ENCODE measurements around the gene PMF1. TPM values are rescaled to one million over a fixed set of nuclear protein-coding genes. Genes with fewer than 3 reads are reported as not detected.
A peak's percentile ranks its signal among the peaks of the same experiment; 100 is the strongest.

The PMF1 gene
- total RNA-seq, 2 experiments from 2014 or later: 135 TPM

DNA sequence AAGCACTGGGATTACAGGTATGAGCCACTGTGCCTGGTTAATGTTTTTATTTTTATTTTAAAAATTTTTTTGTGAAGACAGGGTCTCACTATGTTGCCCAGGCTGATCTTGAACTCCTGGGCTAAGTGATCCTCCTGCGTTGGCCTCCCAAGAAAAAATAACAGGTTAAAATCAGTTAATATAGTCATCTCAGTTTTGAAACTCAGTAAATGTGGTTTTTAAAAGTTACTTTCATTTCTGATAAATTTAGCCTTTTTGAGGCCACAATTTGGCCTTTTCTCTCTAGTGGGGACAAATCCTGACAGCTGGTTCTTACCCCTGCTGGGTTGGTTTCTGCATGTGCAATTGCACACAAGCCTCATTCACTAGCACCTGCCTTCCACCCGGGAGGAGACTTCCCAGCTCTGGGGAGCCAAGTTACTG lies 13.3 kb downstream of the PMF1 start:
- Mint-ChIP-seq H3K27me3 (ENCODE audit: low read depth) (no peaks in the 10 kb centered on the region), H3K4me3 (no peak overlapping the region), H3K4me1 (ENCODE audit: low read depth) (peaks cover 59% of the 10 kb centered on the region), H3K9me3 (no peaks in the 10 kb centered on the region), H3K36me3 (ENCODE audit: low read depth) (peaks cover 57% of the 10 kb centered on the region), H3K27ac (peak overlapping the region; percentile 100)
- CTCF ChIA-PET: interaction anchor here (0.7 to 8.7 kb wide), 14 partner anchors 8 to 130 kb away, joined by 3 to 244 read pairs (median 6); partner anchors contain the start of genes PMF1, SLC25A44 and SMG5
- intact Hi-C loops (cut with micrococcal nuclease): loop anchor here (1.0 to 10.0 kb wide), 5 partner anchors 8 to 281 kb away; partner anchors contain the start of genes RXFP4, SMG5 and TMEM79
- peak; percentile 59 for DNase-seq

DNA sequence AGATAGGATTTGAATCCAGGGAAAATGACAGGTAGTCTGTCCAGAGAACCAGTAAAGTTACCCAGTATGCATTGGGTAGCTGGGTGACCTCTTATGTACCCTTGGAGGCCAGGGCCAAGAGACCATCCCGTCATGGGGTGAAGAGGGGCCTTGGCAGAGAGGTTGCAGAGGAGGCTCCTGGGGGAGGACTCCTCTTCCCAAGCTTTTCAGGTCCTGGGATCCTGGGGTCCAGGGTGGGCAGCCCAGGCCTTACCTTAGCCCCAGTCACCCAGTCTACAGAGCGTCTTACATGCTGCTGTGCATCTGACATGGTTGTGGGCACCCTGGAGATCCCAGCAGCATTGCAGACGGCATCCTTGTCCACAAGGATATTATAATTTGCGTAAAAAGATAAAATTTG lies 14.0 kb downstream of the PMF1 start:
- Mint-ChIP-seq H3K4me3 (no peak overlapping the region), H3K36me3 (ENCODE audit: low read depth) (peaks cover 55% of the 10 kb centered on the region), H3K27ac (peak overlapping the region; percentile 100), H3K4me1 (ENCODE audit: low read depth) (peaks cover 52% of the 10 kb centered on the region), H3K9me3 (no peaks in the 10 kb centered on the region), H3K27me3 (ENCODE audit: low read depth) (no peaks in the 10 kb centered on the region)
- DNase-seq: no peak
- CTCF ChIA-PET: interaction anchor here (0.7 to 8.7 kb wide), 9 partner anchors 9 to 97 kb away, joined by 3 to 244 read pairs (median 10); partner anchors contain the start of genes PMF1, SLC25A44 and SMG5
- intact Hi-C loops (cut with micrococcal nuclease): loop anchor here (1.0 to 10.0 kb wide), 5 partner anchors 8 to 282 kb away; partner anchors contain the start of genes RXFP4, SMG5 and TMEM79

DNA sequence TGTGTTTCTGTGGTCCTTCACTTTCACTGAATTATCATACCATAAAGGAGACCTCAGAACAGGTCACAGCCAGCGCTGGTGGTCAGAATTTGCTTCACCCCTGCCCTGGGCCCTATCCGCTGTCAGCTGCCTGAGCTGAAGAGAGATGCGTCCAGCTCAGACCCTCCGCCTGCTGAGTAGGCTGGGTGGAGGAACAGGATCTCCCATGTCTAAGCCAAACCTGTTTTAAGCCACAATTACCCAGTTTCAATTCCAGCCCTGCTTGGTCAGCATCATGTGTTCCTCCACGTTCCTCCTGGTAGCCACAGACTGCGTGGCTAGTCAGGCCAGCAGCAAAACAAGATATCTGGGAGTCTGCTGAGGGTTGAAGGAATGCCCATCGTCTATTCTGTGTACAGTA lies 15.7 kb downstream of the PMF1 start:
- Mint-ChIP-seq H3K36me3 (ENCODE audit: low read depth) (peaks cover 43% of the 10 kb centered on the region), H3K9me3 (no peaks in the 10 kb centered on the region), H3K4me1 (ENCODE audit: low read depth) (peaks cover 35% of the 10 kb centered on the region), H3K27ac (peak overlapping the region; percentile 46), H3K4me3 (no peak overlapping the region), H3K27me3 (ENCODE audit: low read depth) (no peaks in the 10 kb centered on the region)
- no peak for DNase-seq
- intact Hi-C loops (cut with micrococcal nuclease): loop anchor here (5.0 to 10.0 kb wide), 4 partner anchors 54 to 284 kb away; partner anchors contain the start of genes RXFP4, SMG5 and TMEM79
- CTCF ChIA-PET: interaction anchor here (0.9 to 1.9 kb wide), 5 partner anchors 83 to 131 kb away, joined by 3 to 10 read pairs (median 4); no protein-coding TSS in a partner anchor

DNA sequence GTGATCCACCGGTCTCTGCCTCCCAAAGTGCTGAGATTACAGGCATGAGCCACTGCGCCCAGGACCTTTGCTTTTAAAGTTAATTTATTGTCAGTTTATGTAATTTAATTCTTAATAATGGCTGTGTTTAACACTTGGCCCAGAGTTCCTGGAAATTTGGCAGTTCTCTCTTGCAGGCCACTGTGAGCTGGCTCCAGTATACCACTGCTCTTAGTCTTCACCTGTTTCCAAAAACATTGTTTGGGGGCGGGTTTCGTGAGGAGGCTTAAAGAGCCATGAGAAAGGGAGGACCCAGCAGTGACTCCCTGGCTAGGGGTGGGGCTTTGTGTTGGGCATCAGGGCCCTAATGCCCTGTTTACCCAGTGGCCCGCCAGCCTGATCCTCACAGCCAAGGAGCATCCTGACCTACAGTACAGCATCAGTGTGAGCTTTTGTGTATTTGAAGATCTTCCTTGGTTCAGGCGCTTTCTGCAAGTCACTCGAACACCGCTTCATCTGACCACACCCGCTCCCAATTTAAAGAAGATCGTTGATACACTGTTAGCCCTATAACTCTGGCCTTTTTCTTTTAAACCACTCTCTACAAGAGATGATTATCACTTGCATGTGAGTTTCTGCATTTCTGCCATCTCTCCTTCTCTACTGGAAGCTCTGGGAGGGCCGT lies 17.1 kb downstream of the PMF1 start:
- Mint-ChIP-seq H3K9me3 (no peaks in the 10 kb centered on the region), H3K4me3 (no peak overlapping the region), H3K27me3 (ENCODE audit: low read depth) (no peaks in the 10 kb centered on the region), H3K4me1 (ENCODE audit: low read depth) (peaks cover 22% of the 10 kb centered on the region), H3K36me3 (ENCODE audit: low read depth) (peaks cover 39% of the 10 kb centered on the region), H3K27ac (no peak overlapping the region)
- CTCF ChIA-PET: interaction anchor here (1.0 to 1.9 kb wide), 4 partner anchors 84 to 216 kb away, joined by 3 to 10 read pairs (median 4); no protein-coding TSS in a partner anchor
- intact Hi-C loops (cut with micrococcal nuclease): loop anchor here (5.0 to 10.0 kb wide), 4 partner anchors 52 to 285 kb away; partner anchors contain the start of genes RXFP4, SMG5 and TMEM79
- no peak for DNase-seq

DNA sequence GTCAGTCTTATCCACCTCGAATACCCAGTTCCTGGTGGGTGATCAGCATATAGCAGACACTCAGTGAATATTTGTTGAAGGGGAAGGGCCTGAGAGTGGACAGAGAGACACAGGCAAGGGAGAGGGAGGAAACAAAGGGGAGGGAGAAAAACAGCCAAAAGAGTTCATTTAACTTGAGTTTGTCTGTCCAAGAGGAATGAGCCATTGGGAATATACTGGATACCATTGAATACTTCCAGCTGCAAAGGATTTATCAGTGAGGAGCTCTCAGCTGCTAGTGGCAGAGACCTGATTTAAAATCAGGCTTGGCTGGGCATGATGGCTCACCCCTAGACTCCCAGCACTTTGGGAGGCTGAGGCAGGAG lies 17.6 kb downstream of the PMF1 start:
- Mint-ChIP-seq H3K36me3 (ENCODE audit: low read depth) (peaks cover 37% of the 10 kb centered on the region), H3K9me3 (no peaks in the 10 kb centered on the region), H3K4me1 (ENCODE audit: low read depth) (peaks cover 17% of the 10 kb centered on the region), H3K27me3 (ENCODE audit: low read depth) (no peaks in the 10 kb centered on the region), H3K27ac (no peak overlapping the region), H3K4me3 (no peak overlapping the region)
- DNase-seq: no peak
- CTCF ChIA-PET: interaction anchor here (1.0 to 1.9 kb wide), 2 partner anchors 89 to 216 kb away, joined by 3 to 4 read pairs; no protein-coding TSS in a partner anchor
- intact Hi-C loops (cut with micrococcal nuclease): no loop called here

DNA sequence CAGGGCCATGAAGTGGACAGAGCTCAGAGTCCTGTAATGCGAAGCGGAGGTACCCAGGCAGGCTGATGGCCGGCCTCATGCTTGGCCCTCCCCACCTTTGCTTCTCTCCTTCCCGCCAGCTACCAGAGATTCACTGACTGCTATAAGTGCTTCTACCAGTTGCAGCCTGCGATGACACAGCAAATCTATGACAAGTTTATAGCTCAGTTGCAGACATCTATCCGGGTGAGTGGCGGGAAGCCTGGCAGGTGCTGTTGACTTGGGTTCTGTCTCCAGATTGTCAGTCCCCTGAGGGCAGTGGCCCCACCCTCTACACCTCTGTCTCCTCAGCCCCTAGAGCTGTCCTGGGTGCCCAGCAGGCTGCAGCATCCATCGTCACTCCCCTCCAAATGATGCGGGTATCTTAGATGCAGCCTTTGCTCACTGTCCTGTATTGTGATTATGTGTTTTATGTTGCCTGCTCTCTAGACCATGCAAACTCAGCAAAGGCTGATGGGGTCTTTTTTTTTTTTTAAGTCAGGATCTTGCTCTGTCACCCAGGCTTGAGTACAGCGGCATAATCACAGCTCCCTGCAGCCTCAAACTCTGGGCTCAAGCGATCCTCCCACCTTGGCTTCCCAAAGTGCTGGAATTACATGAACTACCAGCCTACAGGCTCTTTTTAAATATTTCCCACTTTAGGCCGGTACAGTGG lies 19.5 kb downstream of the PMF1 start:
- no peak overlapping the region for H3K4me3 Mint-ChIP-seq
- no peaks in the 10 kb centered on the region for H3K9me3 Mint-ChIP-seq
- peaks cover 7% of the 10 kb centered on the region for H3K4me1 Mint-ChIP-seq (ENCODE audit: low read depth)
- DNase-seq: no peak
- no peaks in the 10 kb centered on the region for H3K27me3 Mint-ChIP-seq (ENCODE audit: low read depth)
- CTCF ChIA-PET: interaction anchor here (1.0 to 2.6 kb wide), 2 partner anchors 86 to 141 kb away, joined by 3 to 21 read pairs; no protein-coding TSS in a partner anchor
- H3K36me3 Mint-ChIP-seq (ENCODE audit: low read depth): peaks cover 38% of the 10 kb centered on the region
- H3K27ac Mint-ChIP-seq: no peak overlapping the region
- intact Hi-C loops (cut with micrococcal nuclease): no loop called here

DNA sequence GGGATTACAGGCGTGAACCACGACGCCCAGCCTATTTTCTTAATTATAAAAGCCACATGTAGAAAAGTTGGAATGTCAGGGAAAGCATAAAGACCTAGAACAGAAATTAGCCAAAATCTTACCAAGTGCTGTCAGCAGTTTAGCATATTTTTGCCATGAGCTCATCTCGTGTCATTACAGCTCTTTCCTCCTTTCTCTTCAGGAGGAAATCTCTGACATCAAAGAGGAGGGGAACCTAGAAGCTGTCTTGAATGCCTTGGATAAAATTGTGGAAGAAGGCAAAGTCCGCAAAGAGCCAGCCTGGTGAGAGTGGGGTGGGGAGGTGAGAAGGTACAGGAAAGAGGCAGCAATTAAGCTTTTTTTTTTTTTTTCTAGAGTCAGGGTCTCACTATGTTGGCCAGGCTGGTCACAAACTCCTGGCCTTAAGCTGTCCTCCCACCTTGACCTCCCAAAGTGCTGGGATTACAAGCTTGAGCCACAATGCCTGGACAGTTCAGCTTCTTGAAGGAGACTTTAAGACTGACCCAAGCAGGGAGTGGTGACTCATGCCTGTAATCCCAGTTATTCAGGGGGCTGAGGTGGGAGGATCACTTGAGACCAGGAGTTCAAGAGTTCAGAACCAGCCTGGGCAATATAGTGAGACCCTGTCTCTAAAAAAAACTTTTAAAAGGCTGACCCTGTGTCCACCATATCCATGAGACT lies 20.8 kb downstream of the PMF1 start:
- peaks cover 36% of the 10 kb centered on the region for H3K36me3 Mint-ChIP-seq (ENCODE audit: low read depth)

DNA sequence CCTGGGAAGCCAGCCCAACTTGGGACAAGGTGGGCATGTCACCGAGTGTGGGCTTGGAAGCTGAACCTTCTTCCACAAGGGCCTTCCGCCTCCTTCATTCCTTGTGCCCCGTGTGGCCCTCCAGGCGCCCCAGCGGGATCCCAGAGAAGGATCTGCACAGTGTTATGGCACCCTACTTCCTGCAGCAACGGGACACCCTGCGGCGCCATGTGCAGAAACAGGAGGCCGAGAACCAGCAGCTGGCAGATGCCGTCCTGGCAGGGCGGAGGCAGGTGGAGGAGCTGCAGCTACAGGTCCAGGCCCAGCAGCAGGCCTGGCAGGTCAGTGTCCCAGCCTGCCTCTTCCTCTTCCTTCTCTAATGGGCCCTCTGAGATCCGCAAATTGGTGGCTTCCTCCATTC lies 23.4 kb downstream of the PMF1 start:
- Mint-ChIP-seq H3K27me3 (ENCODE audit: low read depth) (no peaks in the 10 kb centered on the region), H3K36me3 (ENCODE audit: low read depth) (peaks cover 34% of the 10 kb centered on the region), H3K4me1 (ENCODE audit: low read depth) (peaks cover 2% of the 10 kb centered on the region), H3K27ac (no peak overlapping the region), H3K4me3 (no peak overlapping the region), H3K9me3 (no peaks in the 10 kb centered on the region)
- no peak for DNase-seq
- CTCF ChIA-PET: interaction anchor here (1.1 to 1.3 kb wide), 2 partner anchors 11 to 44 kb away, joined by 3 to 4 read pairs; no protein-coding TSS in a partner anchor
- intact Hi-C loops (cut with micrococcal nuclease): no loop called here

More for the DNA sequence above, 20.8 kb downstream of the PMF1 start:
- Mint-ChIP-seq H3K9me3 (no peaks in the 10 kb centered on the region), H3K4me3 (no peak overlapping the region), H3K4me1 (ENCODE audit: low read depth) (peaks cover 2% of the 10 kb centered on the region), H3K27ac (no peak overlapping the region), H3K27me3 (ENCODE audit: low read depth) (no peaks in the 10 kb centered on the region)
- no peak for DNase-seq
- intact Hi-C loops (cut with micrococcal nuclease): no loop called here
- CTCF ChIA-PET: interaction anchor here (0.5 to 2.6 kb wide), 9 partner anchors 16 to 277 kb away, joined by 3 to 21 read pairs (median 3); no protein-coding TSS in a partner anchor

DNA sequence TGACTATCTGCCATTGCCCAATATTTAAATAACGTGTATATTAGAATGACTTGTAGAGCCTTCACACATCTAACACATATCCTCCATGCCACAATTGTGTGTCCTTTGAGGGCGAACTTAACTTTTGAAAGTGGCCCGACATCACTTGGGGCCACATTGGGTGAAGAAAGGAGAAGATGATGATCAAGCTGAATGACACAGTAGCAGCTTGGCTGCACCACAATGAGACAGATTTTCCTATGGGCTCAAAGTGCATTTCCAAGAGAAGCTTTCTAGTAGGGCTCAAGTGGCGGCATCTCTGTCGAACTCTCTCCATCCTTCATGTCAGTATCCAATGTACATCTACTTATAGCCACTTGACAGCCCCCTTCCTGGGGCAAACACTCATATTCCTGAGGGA lies 25.4 kb downstream of the PMF1 start:
- DNase-seq: no peak
- Mint-ChIP-seq H3K4me3 (no peak overlapping the region), H3K9me3 (no peaks in the 10 kb centered on the region), H3K4me1 (ENCODE audit: low read depth) (peaks cover 2% of the 10 kb centered on the region), H3K36me3 (ENCODE audit: low read depth) (peaks cover 29% of the 10 kb centered on the region), H3K27ac (no peak overlapping the region), H3K27me3 (ENCODE audit: low read depth) (no peaks in the 10 kb centered on the region)
- intact Hi-C loops (cut with micrococcal nuclease): no loop called here
- CTCF ChIA-PET: interaction anchor here (1.6 to 2.2 kb wide), 2 partner anchors 13 to 96 kb away, joined by 5 to 8 read pairs; no protein-coding TSS in a partner anchor

DNA sequence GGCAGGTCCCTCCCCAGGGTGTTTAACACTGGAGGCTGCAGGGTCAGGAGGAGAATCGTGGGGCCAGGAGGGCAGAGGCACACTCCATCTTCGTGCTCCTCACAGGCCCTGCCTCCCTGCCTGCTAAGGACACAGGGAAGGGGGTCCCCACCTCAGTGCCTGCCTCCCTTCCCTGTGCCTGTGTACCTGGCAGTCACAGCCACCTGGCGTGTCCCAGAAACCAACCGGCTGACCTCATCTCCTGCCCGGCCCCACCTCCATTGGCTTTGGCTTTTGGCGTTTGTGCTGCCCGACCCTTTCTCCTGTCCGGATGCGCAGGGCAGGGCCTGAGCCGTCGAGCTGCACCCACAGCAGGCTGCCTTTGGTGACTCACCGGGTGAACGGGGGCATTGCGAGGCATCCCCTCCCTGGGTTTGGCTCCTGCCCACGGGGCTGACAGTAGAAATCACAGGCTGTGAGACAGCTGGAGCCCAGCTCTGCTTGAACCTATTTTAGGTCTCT lies 28.6 kb downstream of the PMF1 start:
- no peaks in the 10 kb centered on the region for H3K27me3 Mint-ChIP-seq (ENCODE audit: low read depth)
- no peak overlapping the region for H3K27ac Mint-ChIP-seq
- no peak for DNase-seq
- no peaks in the 10 kb centered on the region for H3K9me3 Mint-ChIP-seq
- peaks cover 18% of the 10 kb centered on the region for H3K36me3 Mint-ChIP-seq (ENCODE audit: low read depth)
- H3K4me3 Mint-ChIP-seq: no peak overlapping the region
- H3K4me1 Mint-ChIP-seq (ENCODE audit: low read depth): peaks cover 12% of the 10 kb centered on the region
- CTCF ChIA-PET: no interaction called here
- intact Hi-C loops (cut with micrococcal nuclease): no loop called here

DNA sequence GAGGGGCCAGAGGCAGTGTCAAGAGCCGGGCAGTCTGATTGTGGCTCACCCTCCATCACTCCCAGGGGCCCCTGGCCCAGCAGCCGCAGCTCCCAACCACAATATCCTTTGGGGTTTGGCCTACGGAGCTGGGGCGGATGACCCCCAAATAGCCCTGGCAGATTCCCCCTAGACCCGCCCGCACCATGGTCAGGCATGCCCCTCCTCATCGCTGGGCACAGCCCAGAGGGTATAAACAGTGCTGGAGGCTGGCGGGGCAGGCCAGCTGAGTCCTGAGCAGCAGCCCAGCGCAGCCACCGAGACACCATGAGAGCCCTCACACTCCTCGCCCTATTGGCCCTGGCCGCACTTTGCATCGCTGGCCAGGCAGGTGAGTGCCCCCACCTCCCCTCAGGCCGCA lies 29.1 kb downstream of the PMF1 start, which contains the start of gene BGLAP:
BGLAP (plus strand) TSS at position 259 of the 400 bp plus-strand sequence; CDS start at position 307, 48 bp downstream.
- DNase-seq: no peak
- CTCF ChIA-PET: no interaction called here
- peaks cover 12% of the 10 kb centered on the region for H3K4me1 Mint-ChIP-seq (ENCODE audit: low read depth)
- H3K36me3 Mint-ChIP-seq (ENCODE audit: low read depth): peaks cover 15% of the 10 kb centered on the region
- H3K27ac Mint-ChIP-seq: no peak within 1 kb of the TSS
- intact Hi-C loops (cut with micrococcal nuclease): no loop called here
- no peak within 1 kb of the TSS for H3K4me3 Mint-ChIP-seq
- no peaks in the 10 kb centered on the region for H3K9me3 Mint-ChIP-seq
- H3K27me3 Mint-ChIP-seq (ENCODE audit: low read depth): no peaks in the 10 kb centered on the region

Data from activated naive CD4-positive, alpha-beta T cell treated with anti-CD3 and anti-CD28 coated beads for 36 hours (primary cell).